ENCODE measurements around the gene TREX2. TPM values are rescaled to one million over a fixed set of nuclear protein-coding genes. Genes with fewer than 3 reads are reported as not detected.

TREX2 gene, protein sequence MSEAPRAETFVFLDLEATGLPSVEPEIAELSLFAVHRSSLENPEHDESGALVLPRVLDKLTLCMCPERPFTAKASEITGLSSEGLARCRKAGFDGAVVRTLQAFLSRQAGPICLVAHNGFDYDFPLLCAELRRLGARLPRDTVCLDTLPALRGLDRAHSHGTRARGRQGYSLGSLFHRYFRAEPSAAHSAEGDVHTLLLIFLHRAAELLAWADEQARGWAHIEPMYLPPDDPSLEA
- total RNA-seq = 0.84 TPM in 1 of 2 replicates, not detected in the other

DNA sequence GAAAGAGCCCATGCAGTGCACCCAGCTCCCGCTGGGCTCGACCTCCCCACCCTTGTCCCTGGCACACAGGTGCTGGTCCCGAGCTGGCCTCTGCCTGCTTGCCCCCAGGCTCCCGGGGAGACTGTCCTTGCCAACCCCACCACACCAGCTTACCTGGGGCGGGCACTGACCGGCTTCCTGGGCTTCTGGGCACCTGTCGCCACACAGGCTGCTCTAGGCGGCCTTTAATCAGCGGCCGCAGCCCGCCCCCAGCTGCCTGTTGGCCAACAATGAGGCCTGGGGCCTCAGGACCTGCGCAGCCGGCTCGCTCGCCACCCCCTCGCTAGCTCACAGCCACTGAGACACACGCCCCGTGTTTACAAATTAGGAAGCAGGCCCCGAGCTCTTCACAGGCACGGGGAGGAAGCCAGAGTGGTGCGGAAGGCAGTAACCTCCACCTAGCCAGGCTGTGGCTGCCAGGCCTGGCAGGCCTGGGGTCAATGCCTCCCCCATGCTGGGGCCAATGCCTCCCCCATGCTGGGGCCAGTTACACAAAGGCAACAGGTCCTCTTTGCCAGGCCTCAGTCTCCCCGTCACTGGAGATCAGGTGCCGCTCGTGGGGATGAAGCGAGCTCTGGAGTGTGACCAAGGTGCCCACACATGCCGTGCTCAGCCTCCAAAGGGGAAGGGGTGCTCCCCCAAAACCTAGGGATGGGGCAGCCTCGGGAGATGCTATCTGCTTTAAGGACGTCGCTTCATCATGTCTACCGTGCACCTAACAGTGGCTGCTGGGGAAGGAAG, at the start of gene TREX2:
Gene TREX2, minus strand, starts transcription at position 201 of the 780 bp plus-strand sequence. CDS start 626 bp downstream, outside the sequence.

DNA sequence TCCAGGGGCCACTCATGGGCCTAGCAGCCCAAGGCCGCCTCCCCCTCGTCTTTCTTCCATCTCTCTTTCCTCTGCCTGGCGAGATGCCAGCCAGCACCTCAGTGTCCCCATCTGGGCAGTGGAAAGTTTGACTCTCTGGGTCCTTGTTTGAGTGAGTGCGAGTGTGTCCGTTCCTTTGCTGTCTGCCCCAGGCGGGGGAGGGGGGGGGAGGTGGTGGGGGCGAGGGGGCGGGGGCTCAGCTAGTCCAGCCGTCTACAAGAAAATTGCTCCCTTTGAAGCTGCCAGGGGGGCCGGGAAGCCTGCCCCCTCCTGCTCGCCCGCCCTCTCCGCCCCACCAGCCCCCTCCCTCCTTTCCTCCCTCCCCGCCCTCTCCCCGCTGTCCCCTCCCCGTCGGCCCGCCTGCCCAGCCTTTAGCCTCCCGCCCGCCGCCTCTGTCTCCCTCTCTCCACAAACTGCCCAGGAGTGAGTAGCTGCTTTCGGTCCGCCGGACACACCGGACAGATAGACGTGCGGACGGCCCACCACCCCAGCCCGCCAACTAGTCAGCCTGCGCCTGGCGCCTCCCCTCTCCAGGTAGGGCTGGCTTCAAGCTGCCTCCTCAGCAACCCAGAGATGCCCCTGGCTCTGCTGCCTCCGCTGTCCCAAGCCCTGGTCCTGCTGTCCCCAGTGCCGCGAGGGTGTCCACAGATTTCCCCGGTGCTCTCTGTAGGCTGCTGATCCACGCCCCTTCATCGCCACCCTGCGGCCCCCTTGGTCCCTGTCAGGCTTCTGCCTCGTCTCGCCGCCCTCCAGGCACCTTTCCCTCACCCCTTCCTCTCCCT, 48.9 kb upstream of the TREX2 start, which contains the start of gene BGN:
Gene BGN, plus strand, starts transcription at position 440 of the 821 bp plus-strand sequence. CDS start 9,652 bp downstream, outside the sequence.

DNA sequence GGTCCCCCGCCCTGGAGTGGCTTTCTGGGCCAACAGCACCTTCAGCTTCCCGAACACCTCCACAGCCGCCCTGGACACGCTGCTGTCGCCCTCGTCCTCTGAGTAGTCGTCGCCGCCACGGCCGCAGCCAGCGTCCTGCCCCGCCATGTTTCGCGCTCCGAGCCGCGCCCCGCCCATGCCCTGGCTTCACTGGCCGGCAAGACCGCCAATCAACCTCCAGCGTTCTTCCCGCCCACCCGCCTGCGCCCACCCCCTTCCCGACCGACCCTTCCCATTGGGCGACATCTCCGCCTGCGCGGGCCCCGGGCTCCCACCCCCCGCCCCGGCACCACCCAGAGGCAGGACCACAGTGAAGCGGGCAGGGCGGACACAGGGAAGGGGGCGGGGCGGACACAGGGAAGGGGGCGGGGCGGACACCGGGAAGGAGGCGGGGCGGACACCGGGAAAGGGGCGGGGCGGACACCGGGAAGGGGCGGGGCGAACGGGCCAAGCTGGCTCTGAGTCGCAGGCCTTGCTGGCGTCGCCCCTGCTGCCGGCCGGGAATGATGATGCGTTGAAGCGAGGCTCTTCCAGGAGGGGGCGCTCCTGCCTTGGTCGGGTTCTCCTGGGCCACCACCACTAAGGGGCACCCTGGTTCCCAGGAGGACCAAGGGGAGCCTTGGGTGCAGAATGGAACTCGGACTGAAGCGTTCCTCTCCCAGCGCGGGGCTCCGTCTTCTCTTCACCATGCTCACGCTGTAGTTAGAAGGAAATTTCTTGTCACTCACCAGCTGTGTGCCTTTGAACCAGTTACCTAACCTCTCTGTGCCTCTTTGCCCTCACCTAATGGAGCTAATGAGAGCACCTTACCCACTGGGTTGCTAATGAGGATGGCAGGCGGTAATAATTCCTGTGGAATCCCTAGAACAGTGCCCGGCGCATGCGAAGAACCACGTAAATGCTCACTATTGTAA, 24.8 kb upstream of the TREX2 start, which contains the start of gene HAUS7:
Gene HAUS7, minus strand, starts transcription at position 166 of the 953 bp plus-strand sequence. Its CDS starts 19 bp downstream, at position 147.

DNA sequence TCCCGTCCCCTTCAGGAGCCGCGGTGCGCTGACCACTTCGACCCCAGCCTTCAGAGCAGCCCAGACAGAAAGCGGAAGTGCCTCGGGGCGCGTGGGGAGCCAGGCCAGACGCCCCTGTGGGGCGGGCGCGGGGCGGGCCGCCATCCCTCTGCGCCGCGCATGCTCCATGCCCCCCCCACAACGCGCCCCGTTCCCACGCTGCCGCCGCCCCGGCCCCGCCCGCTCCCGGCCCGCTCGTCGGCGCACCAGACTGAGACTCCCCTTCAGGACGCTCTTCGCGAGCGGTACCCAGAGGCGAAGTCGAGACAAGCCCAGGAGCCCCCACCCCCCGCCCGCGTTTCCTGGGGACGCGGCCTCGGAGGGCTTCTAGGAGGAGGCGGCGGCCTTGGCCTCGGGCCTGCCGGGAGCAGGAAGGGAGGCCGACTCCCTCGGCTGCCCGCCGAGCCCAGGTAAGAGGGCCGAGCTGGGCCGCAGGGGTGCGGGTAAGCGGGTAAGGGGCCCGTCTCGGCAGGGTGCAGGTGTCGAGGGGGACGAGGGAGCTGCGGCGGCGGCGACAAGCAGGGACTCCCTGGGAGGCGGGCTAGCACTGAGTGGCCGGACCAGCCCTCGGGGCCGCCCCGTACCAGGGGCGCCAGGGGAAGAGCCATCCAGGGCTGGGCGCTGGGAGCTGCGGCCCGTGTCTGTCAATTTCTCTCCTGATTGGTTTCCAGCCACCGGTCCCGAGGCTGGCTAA, 34.4 kb downstream of the TREX2 start, which contains the start of gene ZFP92:
Gene ZFP92, plus strand, starts transcription at position 218 of the 733 bp plus-strand sequence. CDS start 6,851 bp downstream, outside the sequence.

DNA sequence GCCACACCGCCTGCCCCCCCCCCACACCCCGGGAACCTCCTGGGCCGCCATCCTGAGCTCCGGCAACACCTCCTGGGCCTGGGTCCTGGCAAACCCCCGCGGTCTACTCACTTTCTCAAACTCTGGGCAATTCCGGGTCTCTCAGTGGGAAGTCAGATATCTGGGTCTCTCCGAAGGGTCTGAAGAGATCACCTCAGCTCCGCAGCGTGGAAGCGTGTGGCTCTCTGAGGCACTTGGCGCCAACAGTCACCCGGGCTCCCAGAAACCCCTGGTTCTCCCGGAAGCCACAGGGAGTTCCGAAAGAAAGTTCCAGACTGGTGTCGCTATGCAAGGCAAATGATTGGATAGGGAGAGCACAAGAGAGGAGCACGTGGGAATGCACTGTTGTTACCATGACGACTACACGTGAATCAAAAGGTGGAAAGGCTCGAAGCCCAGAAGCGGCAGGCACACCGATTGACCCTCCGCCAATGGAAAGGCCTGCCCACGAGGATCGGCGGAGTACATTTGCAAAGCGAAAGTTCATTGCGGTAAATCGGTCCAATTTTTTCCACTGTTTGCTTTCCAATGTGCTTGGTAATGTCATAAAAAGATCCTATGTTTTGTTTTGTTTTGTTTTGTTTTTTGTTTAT, 44.6 kb downstream of the TREX2 start, which contains the start of gene PNMA6E:
Gene PNMA6E, minus strand, starts transcription at position 218 of the 632 bp plus-strand sequence. CDS start 2,501 bp downstream, outside the sequence.

Other genes with a start within 250 kb of the TREX2 start
- not detected in 2 replicates for gene PNMA6F, start 124.3 kb downstream of the TREX2 start, total RNA-seq
- 4.8 and 4.9 TPM in 2 replicates for gene ZNF275, start 111.9 kb downstream of the TREX2 start, total RNA-seq
- gene PNMA6E, start 44.7 kb downstream of the TREX2 start, total RNA-seq = not detected in 2 replicates
- gene ZFP92, start 34.6 kb downstream of the TREX2 start, total RNA-seq = 0.15 and 0.17 TPM in 2 replicates
- 49.4 and 51.6 TPM in 2 replicates for gene HAUS7, start 24.5 kb upstream of the TREX2 start, total RNA-seq
- 14.0 TPM in 2 replicates for gene BGN, start 48.9 kb upstream of the TREX2 start, total RNA-seq
- gene ATP2B3, start 71.6 kb upstream of the TREX2 start, total RNA-seq = not detected in 2 replicates
- 35.1 and 38.7 TPM in 2 replicates for gene CCNQ, start 153.1 kb upstream of the TREX2 start, total RNA-seq
- 0.34 and 0.45 TPM in 2 replicates for gene DUSP9, start 201.1 kb upstream of the TREX2 start, total RNA-seq
- 0.15 TPM in 1 of 2 replicates, not detected in the other for gene PNCK, start 227.8 kb upstream of the TREX2 start, total RNA-seq
- 7.9 and 8.7 TPM in 2 replicates for gene SLC6A8, start 241.9 kb upstream of the TREX2 start, total RNA-seq